Tracheal epithelial cell (primary cell): ENCODE measurements around the gene ARHGAP45. TPM values are rescaled to one million over a fixed set of nuclear protein-coding genes. Genes with fewer than 3 reads are reported as not detected.

Experiments used
- total RNA-seq: library from RNA; depleted of rRNA; stranded (reverse); fragments of >200 nt; gene quantifications from 2 replicates; pipeline ENCODE4 v1.2.1, GENCODE V29; 2014

ARHGAP45 gene
- total RNA-seq: 5.1 and 16.9 TPM in 2 replicates

GRCh38 chr19:1066748-1067340 is at the start of gene ARHGAP45:
TSS of gene ARHGAP45 (plus strand) at chr19:1067167. CDS start at chr19:1067406, 239 bp downstream.

GRCh38 chr19:1020868-1021425 is 46.0 kb upstream of the ARHGAP45 start, which contains the start of gene TMEM259:
TSS of gene TMEM259 (minus strand) at chr19:1021123. CDS start at chr19:1020996, 127 bp downstream.

GRCh38 chr19:1025960-1026782 is 40.8 kb upstream of the ARHGAP45 start, which contains the start of gene CNN2:
TSS of gene CNN2 (plus strand) at chr19:1026608. CDS start at chr19:1026662, 54 bp downstream.

GRCh38 chr19:1039646-1040475 is 27.1 kb upstream of the ARHGAP45 start, which contains the start of gene ABCA7:
TSS of gene ABCA7 (plus strand) at chr19:1040107. CDS start at chr19:1041362, 1,255 bp downstream.

GRCh38 chr19:1094978-1095701 is 28.2 kb downstream of the ARHGAP45 start, which contains the start of gene POLR2E:
TSS of gene POLR2E (minus strand) at chr19:1095375. CDS start at chr19:1095315, 60 bp downstream.

GRCh38 chr19:1103708-1104310 is 36.8 kb downstream of the ARHGAP45 start, which contains the start of gene GPX4:
TSS of gene GPX4 (plus strand) at chr19:1103994. CDS start at chr19:1104044, 50 bp downstream.

Other genes starting within 250 kb of the ARHGAP45 start
- 0.48 TPM in 1 of 2 replicates, not detected in the other for gene PLPPR3, start 245.2 kb upstream of the ARHGAP45 start, total RNA-seq
- gene AZU1, start 239.3 kb upstream of the ARHGAP45 start, total RNA-seq: 0.24 TPM in 1 of 2 replicates, not detected in the other
- gene PRTN3, start 226.2 kb upstream of the ARHGAP45 start, total RNA-seq: not detected in 2 replicates
- gene ELANE, start 214.9 kb upstream of the ARHGAP45 start, total RNA-seq: not detected in 2 replicates
- gene CFD, start 207.5 kb upstream of the ARHGAP45 start, total RNA-seq: 8.5 and 8.9 TPM in 2 replicates
- gene MED16, start 174.0 kb upstream of the ARHGAP45 start, total RNA-seq: 15.1 and 18.6 TPM in 2 replicates
- gene RNU6-9, start 173.7 kb upstream of the ARHGAP45 start, total RNA-seq: not detected in 2 replicates
- 45.4 and 52.8 TPM in 2 replicates for gene R3HDM4, start 153.9 kb upstream of the ARHGAP45 start, total RNA-seq
- 0.43 TPM in 1 of 2 replicates, not detected in the other for gene KISS1R, start 149.8 kb upstream of the ARHGAP45 start, total RNA-seq
- 19.2 and 21.4 TPM in 2 replicates for gene ARID3A, start 141.1 kb upstream of the ARHGAP45 start, total RNA-seq
- gene WDR18, start 82.8 kb upstream of the ARHGAP45 start, total RNA-seq: 42.2 and 66.0 TPM in 2 replicates
- gene GRIN3B, start 66.7 kb upstream of the ARHGAP45 start, total RNA-seq: 0.85 and 1.2 TPM in 2 replicates
- gene TMEM259, start 46.0 kb upstream of the ARHGAP45 start, total RNA-seq: 79.7 and 84.3 TPM in 2 replicates
- gene RNU6-2, start 45.6 kb upstream of the ARHGAP45 start, total RNA-seq: not detected in 2 replicates
- 137 and 224 TPM in 2 replicates for gene CNN2, start 40.6 kb upstream of the ARHGAP45 start, total RNA-seq
- gene ABCA7, start 27.1 kb upstream of the ARHGAP45 start, total RNA-seq: 5.3 and 7.9 TPM in 2 replicates
- 47.7 and 55.9 TPM in 2 replicates for gene POLR2E, start 28.2 kb downstream of the ARHGAP45 start, total RNA-seq
- gene GPX4, start 36.8 kb downstream of the ARHGAP45 start, total RNA-seq: 444 and 452 TPM in 2 replicates
- gene SBNO2, start 107.1 kb downstream of the ARHGAP45 start, total RNA-seq: 22.4 and 70.8 TPM in 2 replicates
- 131 and 132 TPM in 2 replicates for gene STK11, start 138.6 kb downstream of the ARHGAP45 start, total RNA-seq
- 4.0 and 7.5 TPM in 2 replicates for gene CBARP, start 170.8 kb downstream of the ARHGAP45 start, total RNA-seq
- gene ATP5F1D, start 174.6 kb downstream of the ARHGAP45 start, total RNA-seq: 13.9 and 21.4 TPM in 2 replicates
- 12.8 and 30.7 TPM in 2 replicates for gene MIDN, start 181.4 kb downstream of the ARHGAP45 start, total RNA-seq
- gene CIRBP, start 202.2 kb downstream of the ARHGAP45 start, total RNA-seq: 114 and 137 TPM in 2 replicates
- gene FAM174C, start 208.4 kb downstream of the ARHGAP45 start, total RNA-seq: 37.3 and 46.0 TPM in 2 replicates
- gene EFNA2, start 218.7 kb downstream of the ARHGAP45 start, total RNA-seq: not detected in 2 replicates